Activated T-cell treated with anti-CD3 and anti-CD28 coated beads, Interleukin-2, amount 50 U/mL, for 1 hour (primary cell): ENCODE measurements around the gene PTMA.
A peak's percentile ranks its signal among the peaks of the same experiment; 100 is the strongest.

Source experiments
- DNase-seq: peaks from one replicate; pipeline ENCODE4 v3.0.0-alpha.2; 2020

Gene PTMA

GRCh38 chr2:231677632-231678104, 30.7 kb upstream of the PTMA start:
- DNase-seq, result peak; percentile 85

- DNase-seq, result no peak
These were observed 28.4 kb upstream of the PTMA start for GRCh38 chr2:231679908-231680284.

DNA sequence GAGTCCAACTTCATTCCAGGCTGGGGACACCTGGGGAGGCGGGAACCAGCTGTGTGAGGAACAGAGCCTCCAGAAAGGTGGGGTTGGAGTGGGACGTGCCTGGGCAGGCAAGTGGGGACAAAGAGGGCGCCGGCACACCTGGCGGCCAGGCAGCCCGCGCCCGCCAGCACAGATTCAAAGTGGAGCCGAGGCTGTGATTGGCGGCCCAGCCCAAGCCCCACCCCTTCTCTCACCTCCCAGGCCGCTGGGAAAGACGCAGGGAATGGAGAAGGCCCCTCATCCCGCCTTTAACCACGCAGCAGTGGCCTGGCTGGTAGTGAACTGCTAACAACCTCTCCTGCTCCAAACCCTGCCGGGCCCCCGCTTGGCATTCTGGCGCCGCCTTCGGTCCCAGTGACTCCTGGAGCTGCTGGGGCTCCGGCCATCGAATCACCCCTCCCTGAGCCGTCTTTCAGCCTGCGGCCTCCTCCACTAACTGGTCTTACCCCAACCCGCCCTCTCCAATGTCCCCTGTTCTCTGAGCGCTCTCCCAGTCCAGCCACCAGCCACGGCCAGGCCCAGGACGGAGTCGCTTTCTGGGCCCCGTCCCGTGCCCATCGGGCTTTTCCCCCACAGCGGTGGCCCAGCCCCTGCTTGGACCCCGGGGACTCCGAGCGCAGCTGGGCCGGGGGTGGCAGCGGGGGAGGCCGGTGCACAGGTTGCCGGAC, 27.9 kb upstream of the PTMA start:
- DNase-seq, result no peak

GRCh38 chr2:231680992-231681852, 27.1 kb upstream of the PTMA start:
- DNase-seq, result no peak

- DNase-seq, result no peak
These were observed 25.6 kb upstream of the PTMA start for GRCh38 chr2:231682603-231683291.

DNA sequence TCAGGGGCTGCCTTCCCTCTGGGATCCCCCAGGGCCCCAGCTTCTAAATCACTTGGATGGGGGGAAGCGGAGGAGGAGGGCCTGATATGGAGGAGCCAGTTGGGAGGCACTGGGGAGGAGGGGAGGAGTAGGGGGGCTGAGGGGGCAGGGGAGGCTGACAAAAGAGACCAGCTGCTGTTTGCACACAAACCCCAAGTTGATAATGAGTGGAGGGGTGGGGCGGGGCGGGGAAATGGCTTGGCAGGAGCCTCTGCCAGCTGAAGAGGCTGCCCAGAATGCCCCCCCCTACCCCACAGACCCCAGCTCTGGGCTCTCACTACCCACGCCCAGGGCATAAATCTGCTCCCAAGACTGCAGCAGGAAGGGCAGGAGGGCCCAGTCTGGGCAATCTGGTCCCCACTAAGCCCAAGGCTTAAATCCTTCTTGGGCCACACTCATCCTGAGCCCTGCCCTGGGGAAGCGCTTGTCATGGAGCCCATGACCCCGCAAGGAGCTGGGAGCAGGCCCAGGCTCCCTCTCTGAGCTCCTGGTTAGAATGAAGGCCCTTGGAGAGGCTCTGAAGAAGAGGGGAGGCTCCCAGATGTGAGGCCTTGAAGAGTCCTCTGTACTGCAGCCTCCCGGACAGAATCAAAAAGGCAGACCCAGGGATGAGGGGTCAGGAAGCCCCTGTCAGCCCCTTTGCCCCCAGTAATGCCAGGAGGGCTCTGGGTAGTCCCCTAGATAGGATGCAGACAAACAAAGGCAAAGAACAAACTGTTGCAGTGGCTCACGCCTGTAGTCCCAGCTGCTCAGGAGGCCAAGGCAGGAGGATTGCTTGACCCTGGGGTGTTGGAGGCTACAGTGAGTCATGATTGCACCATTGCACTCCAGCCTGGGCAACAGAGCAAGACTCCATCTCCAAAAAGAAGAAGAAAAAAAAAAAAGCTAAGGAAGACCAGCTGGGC, 24.8 kb upstream of the PTMA start:
- DNase-seq, result no peak

- DNase-seq, result no peak
These were observed 23.8 kb upstream of the PTMA start for GRCh38 chr2:231684314-231685223.

GRCh38 chr2:231685349-231686191, 22.8 kb upstream of the PTMA start:
- DNase-seq, result no peak

DNA sequence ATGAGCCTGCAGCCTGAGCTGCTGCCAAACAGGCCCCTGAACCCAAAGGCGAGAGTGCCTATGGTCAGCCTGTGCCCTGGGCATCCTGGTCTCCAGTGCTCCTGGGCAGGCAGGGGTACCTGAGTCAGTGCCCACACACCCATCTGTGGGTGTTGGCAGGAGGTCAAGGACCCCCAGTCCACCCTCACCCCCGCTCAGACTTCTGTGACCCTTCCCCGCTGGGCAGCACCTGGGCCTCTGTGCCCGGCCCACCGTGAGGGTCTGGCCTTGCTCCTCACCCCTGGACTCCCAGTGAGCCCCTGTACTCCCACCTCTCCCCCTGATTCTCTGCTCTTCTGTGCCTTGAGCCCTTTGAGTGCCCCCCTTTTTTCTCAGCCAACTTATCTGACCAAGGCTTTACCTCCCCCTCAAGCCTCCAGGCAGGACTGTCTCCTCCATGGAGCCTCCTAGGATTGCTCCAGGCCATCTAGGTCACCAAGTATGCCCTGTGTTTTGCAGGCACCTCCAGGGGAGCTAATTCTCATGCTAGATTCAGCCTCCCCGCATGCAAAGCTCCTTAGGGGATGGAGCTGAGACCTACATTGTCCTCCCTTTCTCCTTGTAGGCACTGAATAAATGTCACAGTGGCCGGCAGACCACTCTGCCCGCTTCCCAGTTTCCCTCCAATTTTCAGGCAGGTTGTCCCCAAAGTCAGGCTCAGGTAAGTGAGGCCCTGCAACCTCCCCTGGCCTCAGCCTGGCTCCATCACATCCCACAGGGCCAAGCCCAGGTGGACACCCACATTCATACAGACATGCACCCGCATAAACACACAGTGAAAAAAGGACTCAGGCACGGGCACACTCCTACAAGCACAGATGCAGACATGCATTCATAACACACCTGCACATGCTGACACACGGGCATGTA, 21.9 kb upstream of the PTMA start:
- no peak for DNase-seq

- DNase-seq, result peak; percentile 74
These were observed 21.0 kb upstream of the PTMA start for GRCh38 chr2:231687133-231687852.

GRCh38 chr2:231687961-231688360, 20.4 kb upstream of the PTMA start:
- no peak for DNase-seq

DNA sequence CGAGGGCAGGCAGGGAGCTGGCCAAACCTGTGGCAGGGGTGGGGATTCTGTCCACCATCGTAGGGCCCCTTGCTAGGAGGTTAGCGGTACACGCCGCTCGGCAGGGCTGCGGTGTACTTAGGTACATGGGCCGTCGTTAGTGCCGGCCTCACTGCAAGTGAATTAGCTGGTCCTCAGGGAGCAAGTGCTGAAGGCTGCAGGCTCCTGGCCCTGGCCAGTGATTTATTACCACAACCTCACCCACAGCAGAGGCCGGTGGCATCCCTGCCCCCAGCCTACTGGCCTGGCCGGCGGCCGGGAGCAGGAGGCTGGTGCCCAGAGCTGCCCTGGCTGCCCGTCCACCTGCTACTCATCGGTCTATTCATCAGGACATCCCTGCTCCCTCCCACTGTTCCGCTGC, 19.6 kb upstream of the PTMA start:
- DNase-seq, result no peak

- no peak for DNase-seq
These were observed 19.0 kb upstream of the PTMA start for GRCh38 chr2:231689124-231689893.

- DNase-seq, result no peak
These were observed 17.0 kb upstream of the PTMA start for GRCh38 chr2:231691251-231691772.

GRCh38 chr2:231692847-231693246, 15.5 kb upstream of the PTMA start:
- DNase-seq, result no peak

GRCh38 chr2:231693956-231694355, 14.4 kb upstream of the PTMA start:
- no peak for DNase-seq

DNA sequence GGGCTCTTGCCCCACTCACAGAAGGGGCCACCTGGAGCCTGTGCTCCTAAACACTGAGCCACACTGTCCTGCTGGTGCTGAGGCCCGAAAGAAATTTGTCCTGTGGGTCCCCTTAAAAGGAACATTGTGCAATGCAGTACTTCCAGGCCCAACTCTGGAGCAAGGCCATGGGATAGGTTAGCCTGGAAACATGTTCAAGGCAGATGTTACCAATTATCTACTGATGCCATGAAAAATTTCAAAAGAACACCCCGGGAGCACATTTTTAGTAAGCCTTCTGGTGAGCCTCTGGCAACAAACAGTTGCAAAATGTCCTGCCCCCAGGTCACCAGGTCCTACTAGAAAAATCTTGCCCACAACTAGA, 12.3 kb upstream of the PTMA start:
- DNase-seq, result no peak

GRCh38 chr2:231699006-231699405, 9.3 kb upstream of the PTMA start:
- DNase-seq, result no peak
